GM12891 (cell line): Measurements from ENCODE around the gene TELO2.

ENCODE experiments used
- DNase-seq: peaks from one replicate; pipeline ENCODE4 v3.0.0; 2011; ENCODE audit warnings: low spot score; ENCODE audit not compliant: insufficient read length
- FAIRE-seq: peaks from 2 replicates; lab custom pipeline; 2011; peaks lifted over from hg19 to GRCh38; lab: Jason Lieb, UNC
- PAX5 ChIP-seq: IDR thresholded peaks from 2 replicates; pipeline ENCODE4 v1.6.1; 2011; ENCODE audit warnings: low read length, moderate library complexity, mild to moderate bottlenecking; ENCODE audit not compliant: insufficient read depth, severe bottlenecking
- POLR2A ChIP-seq: IDR thresholded peaks from 2 replicates; pipeline ENCODE4 v1.6.1; 2011; ENCODE audit warnings: low read depth, low read length, control low read depth
- POLR2AphosphoS5 ChIP-seq: IDR thresholded peaks from 2 replicates; pipeline ENCODE4 v1.6.1; 2011; ENCODE audit warnings: low read depth, low read length, control low read depth
- POU2F2 ChIP-seq: IDR thresholded peaks from 2 replicates; pipeline ENCODE4 v1.6.1; 2011; ENCODE audit warnings: low read depth, mild to moderate bottlenecking, control low read depth, low read length, moderate library complexity
- SPI1 ChIP-seq: IDR thresholded peaks from 2 replicates; pipeline ENCODE4 v1.6.1; 2011; ENCODE audit warnings: low read depth, low read length, control low read depth
- TAF1 ChIP-seq: IDR thresholded peaks from 2 replicates; pipeline ENCODE4 v1.6.1; 2011; ENCODE audit warnings: low read depth, low read length, control low read depth

The TELO2 gene

DNA sequence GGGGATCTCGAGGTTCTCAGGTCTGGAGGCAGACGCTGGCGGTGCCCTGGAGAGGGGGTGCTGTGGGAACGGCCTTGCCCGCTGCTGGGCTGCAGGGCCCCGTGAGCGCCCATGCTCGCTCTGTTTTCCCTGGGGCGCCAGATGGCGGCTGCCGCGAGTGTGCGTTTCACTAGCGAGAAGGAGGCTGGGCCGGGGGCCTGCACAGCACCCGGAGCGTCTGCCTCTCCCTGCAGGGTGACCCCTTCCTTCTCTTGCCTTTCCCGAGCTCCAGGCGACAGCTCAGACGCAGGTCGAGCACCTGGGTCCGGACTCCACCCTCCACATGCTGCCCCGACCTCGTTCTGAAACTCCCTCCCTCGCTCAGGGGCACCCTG, 2.7 kb downstream of the TELO2 start:
- DNase-seq, result no peak
- FAIRE-seq, result no peak
- TF ChIP-seq POLR2A, result no peak
- no peak for TF ChIP-seq PAX5
- no peak for TF ChIP-seq TAF1
- no peak for TF ChIP-seq POU2F2
- no peak for TF ChIP-seq POLR2AphosphoS5
- TF ChIP-seq SPI1, result no peak

DNA sequence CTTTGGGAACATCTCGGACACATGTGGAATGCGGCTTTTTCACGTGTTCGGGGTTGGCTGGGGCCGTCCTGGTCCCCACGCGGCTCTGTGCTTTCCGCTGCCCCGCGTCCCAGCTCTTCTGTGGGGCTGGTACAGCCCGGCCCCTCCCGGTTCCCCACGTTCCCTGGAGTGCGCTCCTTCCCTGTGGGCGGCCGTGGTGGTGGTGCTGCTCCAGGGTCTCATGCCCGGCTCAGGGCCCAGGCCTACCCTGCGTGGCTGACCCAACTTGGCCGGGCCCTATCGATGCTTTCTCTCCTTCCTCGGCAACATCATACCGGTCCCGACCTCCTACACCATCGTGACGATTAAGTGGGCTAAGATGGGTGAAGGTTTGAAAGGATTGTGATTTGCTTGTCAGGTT, 3.3 kb downstream of the TELO2 start:
- TF ChIP-seq TAF1 (no peak), POLR2AphosphoS5 (no peak), POLR2A (no peak), SPI1 (no peak), POU2F2 (no peak), PAX5 (no peak)
- DNase-seq, result no peak
- FAIRE-seq, result no peak

DNA sequence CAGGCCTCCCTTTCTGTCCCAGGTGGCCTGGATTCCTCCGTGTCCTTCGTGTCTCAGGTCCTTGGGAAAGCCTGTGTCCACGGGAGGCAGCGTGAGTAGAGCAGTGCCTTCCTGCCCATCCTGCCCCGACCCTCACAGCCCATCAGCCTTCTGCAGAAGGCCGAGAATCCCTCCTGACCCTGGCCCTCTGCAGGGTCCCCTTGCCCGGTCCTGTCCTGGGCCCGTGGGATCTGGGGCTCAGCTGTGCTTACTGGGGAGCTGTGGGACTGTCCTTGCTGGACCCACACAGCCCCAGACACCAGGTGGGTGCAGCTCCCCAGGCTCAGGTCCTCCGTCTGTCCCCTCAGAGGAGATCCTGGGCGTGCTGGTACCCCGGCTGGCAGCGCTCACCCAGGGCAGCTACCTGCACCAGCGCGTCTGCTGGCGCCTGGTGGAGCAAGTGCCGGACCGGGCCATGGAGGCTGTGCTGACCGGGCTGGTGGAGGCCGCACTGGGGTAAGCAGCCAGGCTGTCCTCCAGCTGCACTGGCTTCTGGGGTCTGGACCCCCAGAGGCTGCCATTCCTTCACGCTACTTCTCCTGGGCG, 3.9 kb downstream of the TELO2 start:
- no peak for FAIRE-seq
- TF ChIP-seq POLR2A (no peak), SPI1 (no peak), PAX5 (no peak), POLR2AphosphoS5 (no peak), TAF1 (no peak), POU2F2 (no peak)

DNA sequence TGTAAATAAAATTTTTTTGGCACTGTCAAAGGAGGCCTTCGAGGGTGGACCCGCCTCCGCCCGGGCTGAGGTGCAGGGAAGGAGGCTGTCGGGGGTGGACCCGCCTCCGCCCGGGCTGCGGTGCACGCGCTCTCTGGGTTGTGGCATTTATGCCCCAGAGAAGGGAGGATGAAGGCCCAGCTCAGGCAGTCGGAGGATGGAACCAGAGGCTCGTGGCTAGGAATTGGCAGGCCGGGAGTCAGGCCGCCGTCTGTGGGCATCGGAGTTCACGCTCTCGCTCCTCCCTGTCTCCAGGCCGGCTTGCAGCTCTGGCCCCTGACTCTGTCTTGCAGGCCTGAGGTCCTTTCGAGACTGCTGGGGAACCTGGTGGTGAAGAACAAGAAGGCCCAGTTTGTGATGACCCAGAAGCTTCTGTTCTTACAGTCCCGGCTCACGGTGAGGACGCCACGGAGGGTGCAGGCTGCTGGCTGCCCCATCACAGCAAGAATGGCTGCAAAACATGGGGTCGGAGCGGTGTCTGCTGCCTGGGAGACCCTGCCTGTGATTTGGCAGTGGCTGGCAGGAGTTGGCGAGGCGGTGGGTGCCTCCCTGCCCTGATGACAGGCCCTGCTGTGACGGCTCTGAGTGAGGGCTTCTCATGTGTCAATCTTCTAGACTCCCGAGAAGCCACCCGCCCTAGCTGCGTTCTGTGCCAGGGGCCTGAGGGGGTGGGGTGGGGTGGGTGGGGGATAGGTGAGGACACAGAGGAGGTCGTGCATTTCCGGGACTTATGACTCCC, 5.9 kb downstream of the TELO2 start:
- FAIRE-seq (no peak), DNase-seq (no peak)
- TF ChIP-seq POLR2AphosphoS5 (no peak), POLR2A (no peak)

More for the DNA sequence above, 3.9 kb downstream of the TELO2 start:
- DNase-seq, result no peak

DNA sequence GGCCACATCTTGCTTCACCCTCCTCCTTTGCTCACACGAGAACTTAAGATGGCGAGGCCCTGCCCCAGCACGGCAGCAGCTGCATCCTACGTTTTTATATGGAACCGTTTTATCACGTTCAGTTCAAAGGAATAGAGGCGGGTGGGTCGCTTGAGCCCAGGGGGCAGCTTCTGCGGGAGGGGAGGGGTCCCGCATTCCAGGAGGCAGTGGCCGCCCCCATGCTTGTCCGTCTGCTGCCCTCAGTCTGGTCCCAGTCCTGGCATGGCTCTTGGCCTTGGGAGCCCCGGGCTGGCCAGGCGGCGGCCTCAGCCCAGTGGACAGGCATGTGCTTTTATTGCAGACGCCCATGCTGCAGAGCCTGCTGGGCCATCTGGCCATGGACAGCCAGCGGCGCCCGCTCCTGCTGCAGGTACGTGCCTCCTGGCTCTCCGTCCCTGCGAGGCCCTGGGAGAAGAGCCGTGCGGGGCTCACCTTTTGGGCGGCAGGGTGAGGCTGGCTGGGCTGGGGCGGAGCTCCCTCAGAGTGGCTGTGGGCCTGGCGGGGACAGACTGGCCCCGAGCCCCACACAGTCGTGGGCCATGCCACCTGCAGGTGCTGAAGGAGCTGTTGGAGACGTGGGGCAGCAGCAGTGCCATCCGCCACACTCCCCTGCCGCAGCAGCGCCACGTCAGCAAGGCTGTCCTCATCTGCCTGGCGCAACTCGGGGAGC, 6.8 kb downstream of the TELO2 start:
- FAIRE-seq (no peak), DNase-seq (no peak)
- TF ChIP-seq POLR2A (no peak), TAF1 (no peak), PAX5 (no peak), SPI1 (no peak), POLR2AphosphoS5 (no peak), POU2F2 (no peak)

DNA sequence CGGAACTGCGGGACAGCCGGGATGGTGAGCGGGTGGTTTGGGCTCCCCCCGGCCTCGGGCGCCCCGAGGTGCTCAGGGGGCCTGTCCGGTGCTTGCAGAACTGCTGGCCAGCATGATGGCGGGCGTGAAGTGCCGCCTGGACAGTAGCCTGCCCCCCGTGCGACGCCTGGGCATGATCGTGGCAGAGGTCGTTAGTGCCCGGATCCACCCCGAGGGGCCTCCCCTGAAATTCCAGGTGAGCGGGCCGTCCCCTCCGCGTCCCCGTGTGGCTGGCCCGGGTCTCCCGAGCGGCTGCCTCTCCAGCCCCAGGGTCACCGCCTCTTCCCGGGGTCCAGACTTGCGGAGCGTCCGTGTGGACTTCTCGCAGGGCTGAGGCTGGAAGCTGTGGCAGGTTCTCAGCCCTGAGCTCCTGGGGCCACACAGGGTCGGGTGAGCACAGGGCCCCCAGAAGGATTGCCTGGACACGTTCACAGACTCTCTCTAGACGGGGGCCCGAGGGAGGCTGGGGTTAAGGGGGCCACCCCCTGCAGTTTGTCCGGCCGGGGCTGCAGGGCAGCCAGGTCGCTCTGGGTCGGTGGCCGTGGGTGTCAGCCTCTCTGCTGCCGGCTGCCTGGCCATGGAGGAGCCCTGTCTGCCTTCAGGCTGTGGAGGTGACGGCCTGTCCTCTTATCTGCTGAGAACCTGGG, 7.4 kb downstream of the TELO2 start:
- FAIRE-seq (no peak), DNase-seq (no peak)
- no peak for TF ChIP-seq POLR2A
- TF ChIP-seq POLR2AphosphoS5, result no peak
- no peak for TF ChIP-seq TAF1
- no peak for TF ChIP-seq SPI1
- no peak for TF ChIP-seq POU2F2
- TF ChIP-seq PAX5, result no peak

DNA sequence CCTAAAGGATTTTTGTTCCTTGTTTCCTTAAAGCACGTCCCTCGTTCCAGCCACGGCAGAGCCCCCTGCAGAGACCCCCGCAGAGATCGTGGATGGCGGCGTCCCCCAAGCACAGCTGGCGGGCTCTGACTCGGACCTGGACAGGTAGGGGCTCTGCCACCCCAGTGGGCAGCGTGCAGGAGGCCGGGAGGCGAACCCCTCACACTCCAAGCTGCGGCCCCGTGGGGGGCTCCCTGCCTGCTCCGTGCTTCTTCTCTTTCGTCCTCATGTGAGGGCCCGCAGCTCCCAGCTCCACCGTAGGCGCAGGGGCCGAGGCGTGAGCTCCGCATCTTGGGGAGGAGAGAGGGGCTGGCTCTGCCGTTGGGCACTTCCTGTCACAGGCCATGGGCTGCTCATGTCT, 8.5 kb downstream of the TELO2 start:
- FAIRE-seq (no peak), DNase-seq (no peak)
- TF ChIP-seq TAF1 (no peak), SPI1 (no peak), POLR2AphosphoS5 (no peak), PAX5 (no peak), POU2F2 (no peak)

DNA sequence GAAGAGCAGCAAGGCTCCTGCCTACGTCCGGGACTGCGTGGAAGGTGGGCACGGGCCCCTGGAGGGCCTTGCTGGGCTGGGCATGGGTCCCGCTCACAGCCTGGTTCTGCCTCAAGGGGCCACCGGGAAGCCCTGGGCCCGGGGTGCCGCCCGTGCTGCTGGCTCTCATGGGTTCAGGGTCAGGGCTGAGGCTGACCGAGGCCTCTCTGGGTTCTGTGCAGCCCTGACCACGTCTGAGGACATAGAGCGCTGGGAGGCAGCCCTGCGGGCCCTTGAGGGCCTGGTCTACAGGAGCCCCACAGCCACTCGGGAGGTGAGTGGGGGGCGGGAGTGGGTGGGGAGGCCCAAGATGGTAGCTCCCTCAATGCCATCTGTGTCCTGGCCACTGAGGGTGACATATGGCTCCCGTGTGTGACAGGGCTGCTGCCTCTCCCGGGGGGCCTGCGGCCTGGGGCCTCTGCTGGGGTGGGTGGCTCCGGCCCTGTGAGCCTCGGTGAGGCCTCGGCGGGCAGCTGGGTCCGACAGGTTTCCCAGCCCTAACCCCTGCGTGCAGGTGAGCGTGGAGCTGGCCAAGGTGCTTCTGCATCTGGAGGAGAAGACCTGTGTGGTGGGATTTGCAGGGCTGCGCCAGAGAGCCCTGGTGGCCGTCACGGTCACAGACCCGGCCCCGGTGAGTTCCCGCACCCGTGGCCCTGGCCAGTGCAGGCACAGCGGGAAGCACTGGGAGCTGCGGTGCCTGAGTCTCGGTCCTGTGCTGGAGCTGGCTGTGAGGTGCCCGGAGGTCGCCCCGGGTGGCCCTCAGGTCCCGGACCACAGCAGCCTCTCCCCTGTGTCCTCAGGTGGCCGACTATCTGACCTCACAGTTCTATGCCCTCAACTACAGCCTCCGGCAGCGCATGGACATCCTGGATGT, 9.2 kb downstream of the TELO2 start:
- FAIRE-seq (no peak), DNase-seq (no peak)
- TF ChIP-seq TAF1 (no peak), PAX5 (no peak), POU2F2 (no peak), SPI1 (no peak), POLR2AphosphoS5 (no peak), POLR2A (no peak)
